Heart left ventricle (tissue), 16 donors: ENCODE results near the gene FHOD1. TPM values are rescaled to one million over a fixed set of nuclear protein-coding genes. Genes with fewer than 3 reads are reported as not detected.

ENCODE experiments used
- ATAC-seq, 4 donors: fragments of 200-7000 bp; cut with Tn5 transposase; one replicate each; pipeline ENCODE4 v1.9.1; 2020 to 2022; ENCODE audit warnings: moderate library complexity in 4 of 4, mild to moderate bottlenecking in 3 of 4, moderate number of reproducible peaks in 1 of 4
- DNase-seq, 5 donors: peaks; one replicate each; pipeline ENCODE4 v3.0.0-alpha.2; 2020
- H3K27ac ChIP-seq, 12 donors: fragments of 200-600 bp; sonication (generic) in 4 of 12; one replicate each; pipeline versions ENCODE4 v1.5.0 to v1.8.0; 2016 to 2022; ENCODE audit warnings: mild to moderate bottlenecking in 2 of 12
- H3K27me3 ChIP-seq, 9 donors: fragments of 200-600 bp; sonication (generic) in 2 of 9; one replicate each; pipeline versions ENCODE4 v1.5.1 to v1.8.0; 2016 to 2022; ENCODE audit warnings: mild to moderate bottlenecking in 3 of 9
- H3K36me3 ChIP-seq, 9 donors: fragments of 200-600 bp; sonication (generic) in 2 of 9; one replicate each; pipeline versions ENCODE4 v1.5.0 to v1.8.0; 2018 to 2022; ENCODE audit warnings: mild to moderate bottlenecking in 2 of 9
- H3K4me1 ChIP-seq, 12 donors: fragments of 200-600 bp; sonication (generic) in 4 of 12; one replicate each; pipeline versions ENCODE4 v1.5.0 to v1.8.0; 2016 to 2022; ENCODE audit warnings: mild to moderate bottlenecking in 3 of 12
- H3K4me3 ChIP-seq, 12 donors: fragments of 200-600 bp; sonication (generic) in 4 of 12; one replicate each; pipeline versions ENCODE4 v1.5.0 to v1.8.0; 2017 to 2022; ENCODE audit warnings: mild to moderate bottlenecking in 9 of 12, moderate library complexity in 4 of 12
- H3K9me3 ChIP-seq, 12 donors: fragments of 200-600 bp; sonication (generic) in 4 of 12; one replicate each; pipeline versions ENCODE4 v1.5.0 to v1.8.0; 2016 to 2022; ENCODE audit warnings: mild to moderate bottlenecking in 1 of 12
- POLR2A ChIP-seq, 2 donors: fragments of 450-650 bp; IDR thresholded peaks; one replicate each; pipeline ENCODE4 v1.6.1; 2017; ENCODE audit warnings: antibody characterized with exemption in 2 of 2, mild to moderate bottlenecking in 2 of 2, moderate library complexity in 2 of 2
- WGBS, 4 donors: extraction: QIAGEN DNeasy Blood & Tissue Kit in 2 of 4; methylation state at CpG; one replicate each; pipeline versions ENCODE4 v1.1.5 to v1.1.7; 2013 to 2018; 5-methylcytosine and 5-hydroxymethylcytosine counted together
- intact Hi-C, 10 donors: fragments of 100-400 bp; cut with DNase I; formaldehyde crosslinking; loops; one replicate each; pipeline versions ENCODE4 v1.11.1 to v1.14.2; 2022
- polyA plus RNA-seq, 2 donors: library from polyadenylated mRNA; stranded (reverse); fragments of 200-250 nt; gene quantifications; one replicate each; pipeline ENCODE4 v1.2.3, GENCODE V29; 2013
- total RNA-seq, 9 donors: library from RNA; depleted of rRNA in 2 of 9; stranded (reverse); fragments of >200 nt in 2 of 9; fragmentation: NEBNext Ultra II Directional in 3 of 9; extraction: Animal tissue kit (Norgen Biotek cat#: 25700) in 3 of 9; gene quantifications; one replicate each; pipeline versions ENCODE4 v1.1.0 to v1.2.4, GENCODE V29; 2016 to 2023
- TF ChIP-seq, protein P1 (sequence below), 12 donors: fragments of 200-600 bp; sonication (generic) in 4 of 12; IDR thresholded peaks; one replicate each; pipeline versions ENCODE4 v1.5.0 to v1.8.0; 2018 to 2022; ENCODE audit warnings: antibody characterized with exemption in 12 of 12, mild to moderate bottlenecking in 5 of 12
- donor health status: ischemic (EF 13 %, LVEDD 7.1; RV severe dilation, severe dysfunction).
- donor health status: healthy with polysubstance abuse.
- donor health status: DM: no; HTN: yes; CAD: no.
- donor health status: DM: no; HTN: no; CAD: no.
- donor health status: ischemic (EF 25% LVEDD 6.9; RV normal size, moderate dysfunction).
- donor health status: ischemic (EF 25% LVEDD 5.7; RV mildly dilated, moderate dysfunction).
- donor health status: healthy.
- donor health status: DM: yes; HTN: yes; CAD: no.
- donor health status: ischemic (EF 35%, LVEDD 5.7; RV mildly dilated, moderate dysfunction).
- donor health status: nonischemic (EF 11% LVEDD 7.7; RV severe dilation, severe dysfunction).
- donor health status: DM: yes; HTN: yes; CAD: no.
- donor health status: PGD.
- donor health status: ischemic (EF 29% LVEDD 5.4; RV normal size, mild dysfunction).
- donor health status: nonischemic (EF 23%, LVEDD 6.1; RV moderate dilation, normal function).

Gene FHOD1
- total and polyA plus RNA-seq, 11 donors: 9.6 to 30.3 (median 18.0) TPM

DNA sequence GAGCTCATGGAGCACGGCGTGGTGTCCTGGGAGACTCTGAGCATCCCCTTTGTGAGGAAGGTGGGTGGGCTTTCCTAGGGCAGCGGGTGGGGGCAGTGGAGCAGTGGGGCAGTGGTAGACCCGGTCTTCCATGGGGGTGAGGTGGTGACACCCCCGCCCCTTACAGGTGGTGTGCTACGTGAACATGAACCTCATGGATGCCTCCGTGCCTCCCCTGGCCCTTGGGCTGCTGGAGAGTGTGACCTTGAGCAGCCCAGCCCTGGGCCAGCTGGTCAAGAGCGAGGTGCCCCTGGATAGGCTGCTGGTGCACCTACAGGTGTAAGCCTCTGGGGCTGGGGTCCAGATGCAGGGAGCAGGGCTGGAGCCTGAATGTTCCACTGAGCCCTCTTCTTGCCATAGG is 46.8 kb downstream of the FHOD1 start:
- 89 to 97% (median 92%) methylated on average over 5 to 8 of the region's 8 CpGs for whole genome bisulfite sequencing, 4 donors
- H3K36me3 ChIP-seq: peaks cover 0 to 77% (median 57%) of the 10 kb centered on the region in 9 donors
- no peak overlapping the region for H3K4me3 ChIP-seq
- H3K4me1 ChIP-seq: peaks cover 0 to 19% (median 9%) of the 10 kb centered on the region in 12 donors
- no peak for ATAC-seq
- H3K27me3 ChIP-seq: no peaks in the 10 kb centered on the region
- peak in 1 of 5 donors; percentile 62 for DNase-seq
- no peaks in the 10 kb centered on the region for H3K9me3 ChIP-seq
- intact Hi-C loops: no loop called here
- TF ChIP-seq, protein P1, sequence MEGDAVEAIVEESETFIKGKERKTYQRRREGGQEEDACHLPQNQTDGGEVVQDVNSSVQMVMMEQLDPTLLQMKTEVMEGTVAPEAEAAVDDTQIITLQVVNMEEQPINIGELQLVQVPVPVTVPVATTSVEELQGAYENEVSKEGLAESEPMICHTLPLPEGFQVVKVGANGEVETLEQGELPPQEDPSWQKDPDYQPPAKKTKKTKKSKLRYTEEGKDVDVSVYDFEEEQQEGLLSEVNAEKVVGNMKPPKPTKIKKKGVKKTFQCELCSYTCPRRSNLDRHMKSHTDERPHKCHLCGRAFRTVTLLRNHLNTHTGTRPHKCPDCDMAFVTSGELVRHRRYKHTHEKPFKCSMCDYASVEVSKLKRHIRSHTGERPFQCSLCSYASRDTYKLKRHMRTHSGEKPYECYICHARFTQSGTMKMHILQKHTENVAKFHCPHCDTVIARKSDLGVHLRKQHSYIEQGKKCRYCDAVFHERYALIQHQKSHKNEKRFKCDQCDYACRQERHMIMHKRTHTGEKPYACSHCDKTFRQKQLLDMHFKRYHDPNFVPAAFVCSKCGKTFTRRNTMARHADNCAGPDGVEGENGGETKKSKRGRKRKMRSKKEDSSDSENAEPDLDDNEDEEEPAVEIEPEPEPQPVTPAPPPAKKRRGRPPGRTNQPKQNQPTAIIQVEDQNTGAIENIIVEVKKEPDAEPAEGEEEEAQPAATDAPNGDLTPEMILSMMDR (IDR thresholded peaks at IDR 0.05): no peak
- TF ChIP-seq POLR2A (IDR thresholded peaks at IDR 0.05): no peak
- no peak overlapping the region for H3K27ac ChIP-seq

DNA sequence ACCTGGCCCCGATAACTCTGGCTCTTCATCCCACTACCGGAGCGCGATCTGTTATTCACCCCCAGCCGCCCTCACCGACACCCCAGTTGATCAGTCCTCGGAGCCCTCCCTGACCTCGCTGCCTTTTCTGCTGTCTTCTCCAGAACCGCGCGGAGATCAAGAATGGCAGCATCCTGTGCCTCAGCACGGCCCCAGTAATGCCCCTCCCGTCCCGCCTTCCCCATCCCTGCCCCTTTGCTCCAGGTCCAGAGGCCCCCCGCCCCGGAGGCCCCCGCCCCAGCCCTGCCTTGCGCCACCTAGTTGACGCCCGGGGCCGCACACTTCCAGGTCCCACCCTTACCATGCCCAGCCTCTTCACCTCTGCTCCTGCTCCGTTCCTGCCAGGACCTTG is 47.5 kb downstream of the FHOD1 start:
- no peak for DNase-seq
- 42 to 63% (median 59%) methylated on average over 20 to 22 of the region's 22 CpGs for WGBS, 4 donors
- H3K9me3 ChIP-seq: no peaks in the 10 kb centered on the region

DNA sequence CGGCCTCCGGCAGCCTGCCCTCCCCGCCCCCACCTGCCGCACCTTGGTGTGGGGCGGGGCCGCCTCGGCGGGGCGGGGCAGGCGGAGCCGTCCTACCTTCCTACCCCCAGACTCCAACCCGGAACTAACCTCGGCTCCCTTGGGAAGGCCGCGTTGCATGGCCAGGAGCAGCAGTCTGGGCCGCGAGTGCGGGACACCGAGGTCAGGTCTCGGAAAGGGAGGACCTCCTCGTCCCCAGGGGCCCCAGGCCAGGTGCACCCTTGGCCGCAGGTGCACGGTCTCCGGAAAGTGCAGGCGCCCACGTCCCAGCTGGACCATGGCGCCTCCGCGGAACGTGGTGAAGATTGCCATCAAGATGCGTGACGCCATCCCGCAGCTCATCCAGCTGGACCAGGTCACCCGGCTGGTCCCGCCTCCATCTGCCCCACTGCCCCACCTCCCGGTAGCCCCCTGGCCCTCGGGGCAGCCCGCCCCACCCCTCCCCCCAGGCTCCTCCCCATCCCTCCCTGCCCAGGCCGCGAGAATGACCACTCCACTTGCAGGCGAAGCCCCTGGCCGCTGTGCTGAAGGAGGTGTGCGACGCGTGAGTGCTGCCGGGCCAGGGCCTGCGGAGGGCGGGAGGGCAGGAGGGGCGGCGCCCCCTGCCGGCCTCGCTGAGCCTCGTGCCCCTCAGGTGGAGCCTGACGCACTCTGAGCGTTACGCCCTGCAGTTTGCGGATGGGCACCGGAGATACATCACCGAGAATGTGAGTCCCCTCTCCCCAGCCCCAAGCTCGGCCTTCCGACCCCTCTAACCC is 48.1 kb downstream of the FHOD1 start, which contains the start of gene ELMO3:
Gene ELMO3, plus strand, starts transcription at position 121 of the 797 bp plus-strand sequence. Its CDS starts 196 bp downstream, at position 317.
- peak in 3 of 4 donors; percentile 4 to 32 (median 7) for ATAC-seq
- peak within 1 kb of the TSS in 1 of 12 donors; percentile 7 for H3K4me3 ChIP-seq
- WGBS, 4 donors: 47 to 72% (median 55%) methylated on average over 14 to 61 of the region's 61 CpGs

More for the DNA sequence above, 47.5 kb downstream of the FHOD1 start:
- no peaks in the 10 kb centered on the region for H3K27me3 ChIP-seq
- intact Hi-C loops: no loop called here
- no peak overlapping the region for H3K27ac ChIP-seq
- peak in 3 of 4 donors; percentile 6 to 24 (median 8) for ATAC-seq
- peaks cover 0 to 19% (median 9%) of the 10 kb centered on the region in 12 donors for H3K4me1 ChIP-seq
- TF ChIP-seq, protein P1 (IDR thresholded peaks at IDR 0.05): no peak
- TF ChIP-seq POLR2A (IDR thresholded peaks at IDR 0.05): no peak
- no peak overlapping the region for H3K4me3 ChIP-seq
- peaks cover 0 to 84% (median 64%) of the 10 kb centered on the region in 9 donors for H3K36me3 ChIP-seq

More for the DNA sequence above, 48.1 kb downstream of the FHOD1 start, which contains the start of gene ELMO3:
- peak within 1 kb of the TSS in 1 of 12 donors; percentile 27 for H3K27ac ChIP-seq
- no peaks in the 10 kb centered on the region for H3K9me3 ChIP-seq
- intact Hi-C loops: no loop called here
- no peak for DNase-seq
- H3K27me3 ChIP-seq: no peaks in the 10 kb centered on the region
- peaks cover 0 to 23% (median 9%) of the 10 kb centered on the region in 12 donors for H3K4me1 ChIP-seq
- no peak for TF ChIP-seq POLR2A (IDR thresholded peaks at IDR 0.05)
- TF ChIP-seq, protein P1 (IDR thresholded peaks at IDR 0.05): peak in 5 of 12 donors; percentile 13 to 40 (median 36)
- H3K36me3 ChIP-seq: peaks cover 0 to 86% (median 68%) of the 10 kb centered on the region in 9 donors
